Activated CD4-positive, alpha-beta T cell treated with anti-CD3 and anti-CD28 coated beads for 36 hours (primary cell): Measurements from ENCODE around the gene TSPAN13. TPM values are rescaled to one million over a fixed set of nuclear protein-coding genes. Genes with fewer than 3 reads are reported as not detected.

ENCODE experiments used
- ATAC-seq: fragments of 200-7000 bp; cut with Tn5 transposase; one replicate; pipeline ENCODE4 v1.10.0; 2021; ENCODE audit warnings: mild to moderate bottlenecking, moderate library complexity
- CTCF ChIA-PET: fragments of 350-600 bp; sonication (Branson Sonifier 250); formaldehyde crosslinking; loops from one replicate; lab custom pipeline; 2021; ENCODE audit warnings: antibody characterized with exemption; lab: Charles Lee
- POLR2A ChIA-PET: fragments of 350-600 bp; sonication (Branson Sonifier 250); formaldehyde crosslinking; loops from one replicate; lab custom pipeline; 2021; ENCODE audit warnings: antibody characterized with exemption, inconsistent platforms; lab: Charles Lee
- DNase-seq: peaks from one replicate; pipeline ENCODE4 v3.0.0-alpha.2; 2020
- H3K27ac Mint-ChIP-seq: one replicate; pipeline ENCODE4 v1.8.0; 2021; ENCODE audit warnings: mixed read lengths
- H3K27me3 Mint-ChIP-seq: one replicate; pipeline ENCODE4 v1.8.0; 2021; ENCODE audit warnings: mixed read lengths
- H3K36me3 Mint-ChIP-seq: one replicate; pipeline ENCODE4 v1.8.0; 2021; ENCODE audit warnings: low read depth, mixed read lengths
- H3K4me1 Mint-ChIP-seq: one replicate; pipeline ENCODE4 v1.8.0; 2021; ENCODE audit warnings: mixed read lengths
- H3K4me3 Mint-ChIP-seq: one replicate; pipeline ENCODE4 v1.8.0; 2021; ENCODE audit warnings: mild to moderate bottlenecking, moderate library complexity, mixed read lengths
- H3K9me3 Mint-ChIP-seq: one replicate; pipeline ENCODE4 v1.8.0; 2021; ENCODE audit warnings: low read depth, mixed read lengths
- intact Hi-C, 2 experiments: fragments of 100-400 bp; cut with DNase I in 1 of 2; cut with micrococcal nuclease in 1 of 2; formaldehyde crosslinking; loops; one replicate each; pipeline versions ENCODE4 v1.14.2 to v1.15.1; 2022 to 2024; cut with DNase I, micrococcal nuclease
- total RNA-seq, 2 experiments: library from RNA; stranded (reverse); gene quantifications; one replicate each; pipeline ENCODE4 v1.2.3, GENCODE V29; 2021

The TSPAN13 gene
- total RNA-seq, result under 1 TPM; 0.47 to 0.64 TPM

DNA sequence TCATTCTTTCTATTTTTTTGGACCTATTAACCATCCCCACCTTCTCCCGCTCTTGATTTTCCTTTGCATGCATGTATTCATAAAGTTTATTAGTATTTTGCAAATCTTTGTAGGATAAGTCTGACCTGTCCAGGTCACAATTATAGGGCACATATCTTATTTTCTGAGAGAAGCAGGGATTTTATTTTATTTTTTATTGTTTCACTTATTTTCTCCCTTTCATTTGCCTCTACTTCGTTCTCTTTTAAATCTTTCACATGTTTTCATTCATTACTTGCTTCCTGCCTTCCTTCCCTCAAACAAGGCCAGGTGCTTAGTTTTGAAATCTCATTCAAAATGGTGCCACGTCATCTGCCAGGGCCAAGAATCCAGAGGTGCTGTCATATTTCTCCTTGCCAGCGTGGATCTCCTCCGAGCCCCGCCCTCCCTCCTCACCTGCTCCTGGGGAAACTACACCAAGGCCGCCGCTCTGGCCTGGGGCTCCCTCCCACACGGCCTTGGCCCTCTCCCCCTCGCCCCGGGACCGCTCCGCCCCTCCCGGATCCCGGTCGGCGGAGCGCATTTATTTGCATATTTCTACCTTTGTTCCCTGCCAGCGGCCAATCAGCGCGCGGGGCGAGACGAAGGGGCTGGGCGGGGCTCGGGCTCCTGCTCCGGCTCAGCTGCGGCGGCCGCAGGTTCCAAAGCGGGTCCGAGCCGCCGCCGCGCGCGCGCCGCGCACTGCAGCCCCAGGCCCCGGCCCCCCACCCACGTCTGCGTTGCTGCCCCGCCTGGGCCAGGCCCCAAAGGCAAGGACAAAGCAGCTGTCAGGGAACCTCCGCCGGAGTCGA, at the start of gene TSPAN13:
Gene TSPAN13 (plus strand): TSS at position 654 of the 830 bp plus-strand sequence. CDS start 213 bp downstream, outside the sequence.
- DNase-seq, result peak; percentile 83
- intact Hi-C loops, result loop anchor here in 1 of 2 experiments (1.0 to 2.0 kb wide), 2 partner anchors 41 to 108 kb away; partner anchors contain the start of gene ANKMY2
- H3K27me3 Mint-ChIP-seq, result peaks cover 27% of the 10 kb centered on the region

DNA sequence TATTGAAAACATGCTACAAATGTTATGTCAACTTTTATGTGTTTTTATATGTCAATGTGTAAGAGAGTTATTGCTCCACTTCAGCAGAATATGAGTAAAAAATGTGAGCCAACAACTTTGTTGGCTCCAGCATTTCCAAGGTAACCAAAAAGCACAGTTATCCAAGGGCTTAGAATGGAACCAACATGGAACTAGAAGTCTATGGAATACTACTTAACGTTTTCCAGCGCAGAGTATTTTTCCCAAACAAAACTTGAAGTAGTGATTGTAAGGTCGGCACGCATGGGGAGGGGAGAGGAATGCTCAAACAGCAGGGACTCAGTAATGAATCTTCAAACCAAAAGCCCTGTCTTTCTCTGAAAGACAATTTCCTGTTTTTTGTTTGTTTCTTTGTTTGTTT, 45.0 kb upstream of the TSPAN13 start:
- Mint-ChIP-seq H3K36me3 (peaks cover 39% of the 10 kb centered on the region), H3K27me3 (no peaks in the 10 kb centered on the region), H3K4me3 (no peak overlapping the region), H3K27ac (peak overlapping the region; percentile 60), H3K4me1 (peaks cover 20% of the 10 kb centered on the region), H3K9me3 (no peaks in the 10 kb centered on the region)
- POLR2A ChIA-PET, result no interaction called here
- no peak for DNase-seq
- CTCF ChIA-PET, result no interaction called here
- intact Hi-C loops, result no loop called here
- ATAC-seq, result no peak

More for the DNA sequence above, at the start of gene TSPAN13:
- Mint-ChIP-seq H3K4me1 (peaks cover 12% of the 10 kb centered on the region), H3K27ac (no peak within 1 kb of the TSS), H3K9me3 (no peaks in the 10 kb centered on the region), H3K36me3 (no peaks in the 10 kb centered on the region), H3K4me3 (peak within 1 kb of the TSS; percentile 71)
- POLR2A ChIA-PET, result no interaction called here
- CTCF ChIA-PET, result no interaction called here
- ATAC-seq, result peak; percentile 93

DNA sequence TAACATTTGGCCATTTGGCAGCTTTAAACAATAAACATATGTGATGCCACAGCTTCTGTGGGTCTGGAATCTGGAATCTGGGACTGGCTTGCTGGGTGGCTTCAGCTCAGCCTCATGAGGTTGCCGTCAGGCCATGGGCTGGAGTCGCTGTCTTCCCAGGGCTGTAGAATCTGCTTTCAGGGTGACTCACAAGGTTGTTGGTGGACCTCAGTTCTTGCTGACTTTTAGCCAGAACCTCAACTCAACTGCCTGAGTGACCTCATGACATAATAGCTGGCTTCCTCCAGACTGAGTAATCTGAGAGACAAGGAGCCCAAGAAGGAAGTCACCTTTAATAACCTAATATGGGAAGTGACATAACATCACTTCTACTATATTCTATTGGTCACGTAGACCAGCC, 44.6 kb upstream of the TSPAN13 start:
- Mint-ChIP-seq H3K27me3 (no peaks in the 10 kb centered on the region), H3K36me3 (peaks cover 36% of the 10 kb centered on the region), H3K27ac (no peak overlapping the region), H3K9me3 (no peaks in the 10 kb centered on the region), H3K4me3 (no peak overlapping the region), H3K4me1 (peaks cover 20% of the 10 kb centered on the region)
- ATAC-seq (no peak), DNase-seq (no peak)
- CTCF ChIA-PET, result no interaction called here
- intact Hi-C loops, result no loop called here
- POLR2A ChIA-PET, result no interaction called here

DNA sequence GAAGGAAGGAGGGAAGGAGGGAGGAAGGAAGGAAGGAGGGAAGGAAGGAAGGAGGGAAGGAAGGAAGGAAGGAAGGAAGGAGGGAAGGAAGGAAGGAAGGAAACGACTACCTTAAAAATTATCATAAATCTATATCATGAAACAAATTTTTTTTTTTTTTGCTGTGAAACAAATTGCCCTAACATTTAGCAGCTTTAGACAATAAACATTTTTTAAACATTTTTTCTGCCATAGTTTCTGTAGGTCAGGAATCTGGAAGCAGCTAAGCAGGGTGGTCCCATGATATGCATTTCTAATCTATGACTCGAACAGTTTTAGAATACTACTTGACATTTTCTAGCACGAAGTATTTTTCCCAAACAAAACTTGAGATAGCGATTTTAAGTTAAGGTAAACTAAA, 42.9 kb upstream of the TSPAN13 start:
- no peak overlapping the region for H3K27ac Mint-ChIP-seq
- H3K9me3 Mint-ChIP-seq, result no peaks in the 10 kb centered on the region
- peaks cover 20% of the 10 kb centered on the region for H3K4me1 Mint-ChIP-seq
- DNase-seq (no peak), ATAC-seq (no peak)
- CTCF ChIA-PET, result no interaction called here
- H3K4me3 Mint-ChIP-seq, result no peak overlapping the region
- H3K36me3 Mint-ChIP-seq, result peaks cover 27% of the 10 kb centered on the region
- POLR2A ChIA-PET, result no interaction called here
- intact Hi-C loops, result loop anchor here in 1 of 2 experiments (5.0 kb wide), 1 partner anchor 88 kb away; no protein-coding TSS in a partner anchor
- no peaks in the 10 kb centered on the region for H3K27me3 Mint-ChIP-seq

DNA sequence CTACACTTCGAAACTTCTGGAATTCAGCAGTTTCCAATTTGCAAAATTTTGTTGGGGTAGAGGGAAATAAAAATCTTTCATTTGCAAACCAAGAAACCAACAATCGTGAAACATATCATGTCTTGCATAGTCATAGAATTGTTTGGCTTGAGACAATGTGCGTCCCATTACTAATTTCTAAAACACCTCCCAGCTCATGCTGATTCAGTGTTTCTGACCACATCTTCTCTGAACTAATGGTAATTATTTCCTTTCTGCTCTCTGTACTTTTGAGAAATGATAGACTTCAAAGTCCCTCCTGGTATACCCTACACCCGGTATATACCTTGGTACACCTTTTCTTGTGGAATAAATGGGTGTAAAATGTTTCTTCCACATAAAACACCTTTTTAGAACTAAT, 41.8 kb upstream of the TSPAN13 start:
- Mint-ChIP-seq H3K27me3 (no peaks in the 10 kb centered on the region), H3K4me1 (peaks cover 18% of the 10 kb centered on the region), H3K4me3 (no peak overlapping the region), H3K36me3 (peaks cover 21% of the 10 kb centered on the region), H3K9me3 (no peaks in the 10 kb centered on the region), H3K27ac (peak overlapping the region; percentile 75)
- ATAC-seq (peak; percentile 68), DNase-seq (peak; percentile 21)
- POLR2A ChIA-PET, result no interaction called here
- intact Hi-C loops, result loop anchor here in 1 of 2 experiments (2.0 to 5.0 kb wide), 2 partner anchors 41 to 89 kb away; partner anchors contain the start of gene TSPAN13
- CTCF ChIA-PET, result no interaction called here

DNA sequence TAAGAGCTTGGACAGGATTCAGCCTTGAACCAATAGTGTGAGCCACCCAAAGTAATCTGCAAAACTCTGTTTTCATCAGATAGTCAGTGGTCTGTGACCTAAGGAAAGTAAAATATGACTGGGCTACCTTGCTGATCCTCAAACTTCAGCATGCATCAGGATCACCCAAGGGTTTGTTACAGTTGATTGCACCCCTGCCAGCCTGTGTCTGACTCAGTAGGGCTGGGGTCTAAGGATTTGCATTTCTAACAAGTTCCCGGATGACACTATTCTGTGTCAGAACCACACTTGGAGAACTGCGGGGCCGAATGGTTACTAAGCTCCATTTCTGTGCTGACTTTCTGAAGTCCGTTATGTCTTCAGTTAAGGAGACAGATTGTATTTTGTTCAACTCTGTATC, 40.6 kb upstream of the TSPAN13 start:
- POLR2A ChIA-PET, result no interaction called here
- CTCF ChIA-PET, result no interaction called here
- peak; percentile 71 for ATAC-seq
- H3K36me3 Mint-ChIP-seq, result peaks cover 17% of the 10 kb centered on the region
- peaks cover 18% of the 10 kb centered on the region for H3K4me1 Mint-ChIP-seq
- H3K9me3 Mint-ChIP-seq, result no peaks in the 10 kb centered on the region
- H3K4me3 Mint-ChIP-seq, result no peak overlapping the region
- intact Hi-C loops, result loop anchor here in 1 of 2 experiments (2.0 to 5.0 kb wide), 2 partner anchors 40 to 91 kb away; partner anchors contain the start of gene TSPAN13
- H3K27ac Mint-ChIP-seq, result no peak overlapping the region
- peak; percentile 32 for DNase-seq
- H3K27me3 Mint-ChIP-seq, result no peaks in the 10 kb centered on the region

DNA sequence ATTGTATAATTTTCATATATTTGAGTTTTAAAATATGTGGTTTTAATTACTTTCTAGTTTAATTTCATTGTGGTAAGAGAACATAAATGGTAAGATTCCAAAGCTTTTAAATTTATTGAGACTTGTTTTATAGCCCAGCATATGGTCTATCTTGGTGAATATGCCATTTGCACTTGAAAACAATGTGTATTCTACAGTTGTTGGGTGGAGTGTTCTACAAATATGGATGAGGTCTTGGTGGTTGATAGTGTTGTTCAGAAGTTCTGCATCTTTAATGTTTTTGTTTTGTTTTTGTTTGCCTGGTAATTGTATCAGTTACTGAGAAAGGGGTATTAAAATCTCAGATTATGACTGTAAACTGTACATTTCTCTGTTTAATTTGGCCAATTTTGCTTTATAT, 37.6 kb upstream of the TSPAN13 start:
- no peak overlapping the region for H3K4me3 Mint-ChIP-seq
- intact Hi-C loops, result no loop called here
- no peaks in the 10 kb centered on the region for H3K27me3 Mint-ChIP-seq
- H3K4me1 Mint-ChIP-seq, result peaks cover 16% of the 10 kb centered on the region
- DNase-seq, result no peak
- no peak for ATAC-seq
- no peak overlapping the region for H3K27ac Mint-ChIP-seq
- peaks cover 8% of the 10 kb centered on the region for H3K36me3 Mint-ChIP-seq
- H3K9me3 Mint-ChIP-seq, result no peaks in the 10 kb centered on the region
- ChIA-PET CTCF (no interaction called here), POLR2A (no interaction called here)

DNA sequence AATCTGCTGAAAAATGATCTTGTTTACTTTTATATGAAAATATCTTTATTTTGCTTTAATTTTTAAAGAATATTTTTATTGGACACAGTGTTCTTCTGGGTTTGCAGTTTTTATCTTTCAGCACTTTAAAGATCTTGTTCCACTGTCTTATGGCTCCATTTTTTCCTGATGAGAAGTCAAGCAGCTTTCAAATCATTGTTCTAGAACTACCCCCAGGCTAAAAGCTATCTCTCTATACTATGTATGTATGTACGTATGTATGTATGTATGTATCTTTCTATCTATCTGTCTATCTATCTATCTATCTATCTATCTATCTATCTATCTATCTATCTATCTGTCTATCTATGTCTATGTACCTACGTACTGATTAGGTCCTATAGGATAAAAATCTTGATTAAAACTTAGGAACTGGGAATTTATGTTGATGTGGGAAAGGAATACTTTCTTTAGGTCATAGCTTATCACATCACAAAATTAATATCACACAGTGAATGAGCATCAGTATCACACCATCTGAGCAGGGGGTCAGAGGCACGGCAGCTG, 35.4 kb upstream of the TSPAN13 start:
- no peak overlapping the region for H3K4me3 Mint-ChIP-seq
- H3K27me3 Mint-ChIP-seq, result no peaks in the 10 kb centered on the region
- peaks cover 4% of the 10 kb centered on the region for H3K4me1 Mint-ChIP-seq
- intact Hi-C loops, result no loop called here
- H3K27ac Mint-ChIP-seq, result no peak overlapping the region
- CTCF ChIA-PET, result no interaction called here
- ATAC-seq (no peak), DNase-seq (no peak)
- H3K36me3 Mint-ChIP-seq, result peaks cover 3% of the 10 kb centered on the region
- H3K9me3 Mint-ChIP-seq, result no peaks in the 10 kb centered on the region
- POLR2A ChIA-PET, result no interaction called here

DNA sequence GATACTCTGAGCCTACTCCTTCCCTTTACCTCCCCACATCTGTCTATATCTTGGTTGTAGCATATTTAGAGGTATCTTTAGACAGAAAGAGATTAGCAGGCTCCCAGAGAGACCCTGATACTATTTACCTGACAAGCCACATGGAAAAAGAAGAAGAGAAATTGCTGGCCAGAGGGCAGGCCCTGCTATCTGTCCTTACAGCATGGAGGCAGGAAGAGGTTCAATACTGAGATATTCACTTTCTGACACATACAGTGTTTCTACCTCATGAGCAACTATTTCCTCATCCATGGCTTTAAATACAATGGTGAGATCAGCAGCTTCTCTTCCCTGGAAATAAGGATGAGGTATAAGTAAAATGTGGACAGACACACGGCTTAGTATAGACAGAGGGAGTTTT, 33.9 kb upstream of the TSPAN13 start:
- intact Hi-C loops, result no loop called here
- H3K4me3 Mint-ChIP-seq, result no peak overlapping the region
- H3K9me3 Mint-ChIP-seq, result no peaks in the 10 kb centered on the region
- no peaks in the 10 kb centered on the region for H3K27me3 Mint-ChIP-seq
- ATAC-seq, result no peak
- peaks cover 4% of the 10 kb centered on the region for H3K4me1 Mint-ChIP-seq
- no peak for DNase-seq
- CTCF ChIA-PET, result no interaction called here
- H3K27ac Mint-ChIP-seq, result no peak overlapping the region
- POLR2A ChIA-PET, result no interaction called here
- H3K36me3 Mint-ChIP-seq, result peaks cover 3% of the 10 kb centered on the region

DNA sequence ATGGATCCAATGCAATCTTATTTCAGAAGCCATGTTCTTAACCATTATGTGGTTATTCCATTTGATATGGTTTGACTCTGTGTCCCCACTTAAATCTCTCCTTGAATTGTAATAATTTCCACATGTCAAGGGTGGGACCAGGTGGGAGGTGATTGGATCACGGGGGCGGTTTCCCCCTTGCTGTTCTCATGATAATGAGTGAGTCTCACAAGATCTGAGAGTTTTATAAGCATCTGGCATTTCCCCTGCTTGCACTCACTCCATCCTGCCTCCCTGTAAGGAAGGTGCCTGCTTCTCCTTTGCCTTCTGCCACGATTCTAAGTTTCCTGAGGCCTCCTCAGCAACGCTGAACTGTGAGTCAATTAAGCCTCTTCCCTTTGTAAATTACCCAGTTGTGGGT, 32.0 kb upstream of the TSPAN13 start:
- Mint-ChIP-seq H3K36me3 (peaks cover 3% of the 10 kb centered on the region), H3K4me1 (peaks cover 4% of the 10 kb centered on the region), H3K4me3 (no peak overlapping the region), H3K27me3 (no peaks in the 10 kb centered on the region), H3K27ac (no peak overlapping the region), H3K9me3 (no peaks in the 10 kb centered on the region)
- intact Hi-C loops, result no loop called here
- no peak for ATAC-seq
- peak; percentile 13 for DNase-seq
- ChIA-PET POLR2A (no interaction called here), CTCF (no interaction called here)

DNA sequence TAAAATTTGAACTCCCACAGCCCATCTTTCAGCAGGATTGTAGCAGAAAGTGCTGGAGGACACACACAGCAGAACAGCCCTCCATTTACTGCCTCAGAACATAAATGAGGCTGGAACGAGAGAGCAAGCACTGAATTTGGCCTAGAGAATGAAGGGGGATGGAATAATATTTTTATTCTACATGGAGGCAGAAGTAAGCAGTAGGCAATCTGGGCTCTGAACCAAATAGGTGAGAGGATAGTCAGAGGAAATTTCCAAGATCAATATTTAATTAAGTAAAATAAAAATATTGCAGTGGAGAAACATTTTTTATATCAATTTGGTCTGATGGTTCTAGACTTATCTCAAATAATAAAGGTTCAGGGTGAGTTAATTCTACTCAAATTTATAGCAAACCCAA, 29.2 kb upstream of the TSPAN13 start:
- ATAC-seq (no peak), DNase-seq (no peak)
- no peaks in the 10 kb centered on the region for H3K9me3 Mint-ChIP-seq
- intact Hi-C loops, result no loop called here
- H3K27me3 Mint-ChIP-seq, result no peaks in the 10 kb centered on the region
- CTCF ChIA-PET, result no interaction called here
- POLR2A ChIA-PET, result no interaction called here
- H3K36me3 Mint-ChIP-seq, result no peaks in the 10 kb centered on the region
- no peak overlapping the region for H3K4me3 Mint-ChIP-seq
- peaks cover 4% of the 10 kb centered on the region for H3K4me1 Mint-ChIP-seq
- H3K27ac Mint-ChIP-seq, result no peak overlapping the region

DNA sequence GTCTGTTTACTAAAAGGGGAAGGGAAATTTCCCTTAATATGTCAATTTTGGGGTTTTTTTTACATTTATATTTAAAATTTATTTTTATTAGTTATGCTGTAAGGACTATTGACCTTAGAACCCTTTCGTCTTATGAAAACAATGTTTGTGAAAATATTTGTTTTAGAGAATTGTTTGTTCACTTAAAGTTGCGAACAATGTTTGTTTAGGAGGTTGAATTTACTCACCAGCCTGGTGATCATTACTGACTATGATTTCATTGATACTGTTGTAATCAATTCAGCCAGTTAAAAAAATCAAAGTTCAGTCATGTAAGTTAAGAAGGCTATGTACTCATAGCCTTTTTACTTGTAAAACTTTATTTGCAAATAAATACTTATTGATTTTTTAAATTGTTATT, 27.4 kb upstream of the TSPAN13 start:
- no peak for ATAC-seq
- Mint-ChIP-seq H3K4me1 (peaks cover 4% of the 10 kb centered on the region), H3K4me3 (no peak overlapping the region), H3K36me3 (no peaks in the 10 kb centered on the region), H3K27me3 (no peaks in the 10 kb centered on the region), H3K9me3 (no peaks in the 10 kb centered on the region), H3K27ac (no peak overlapping the region)
- ChIA-PET POLR2A (no interaction called here), CTCF (no interaction called here)
- intact Hi-C loops, result no loop called here
- DNase-seq, result no peak
